NCI-H2107 (cell line): ENCODE results near the gene ATP11A.
"Not testable (repeated sequence)": the region's sequence is repeated elsewhere in the genome, so short reads cannot be mapped to it uniquely, and the experiment has no call there.

Experiments used
- DNase-seq: peaks from one replicate; lab custom pipeline; 2025; lab: John Stamatoyannopoulos, UW

The ATP11A gene

GRCh38 chr13:112776971-112777370, 87.1 kb downstream of the ATP11A start:
- no peak for DNase-seq

GRCh38 chr13:112777637-112778406, 88.0 kb downstream of the ATP11A start:
- no peak for DNase-seq

- DNase-seq, result no peak
Measured at GRCh38 chr13:112779856-112780604, 90.2 kb downstream of the ATP11A start.

- DNase-seq, result no peak
Measured at GRCh38 chr13:112781287-112781686, 91.4 kb downstream of the ATP11A start.

- DNase-seq, result no peak
Measured at GRCh38 chr13:112781881-112782361, 92.1 kb downstream of the ATP11A start.

- DNase-seq, result no peak
Measured at GRCh38 chr13:112782429-112783010, 92.7 kb downstream of the ATP11A start.

GRCh38 chr13:112783135-112783977, 93.5 kb downstream of the ATP11A start:
- DNase-seq, result no peak

- no peak for DNase-seq
Measured at GRCh38 chr13:112783978-112784371, 94.1 kb downstream of the ATP11A start.

- DNase-seq, result no peak
Measured at GRCh38 chr13:112784811-112785482, 95.1 kb downstream of the ATP11A start.

- DNase-seq, result no peak
Measured at GRCh38 chr13:112785483-112785856, 95.6 kb downstream of the ATP11A start.

- not testable (repeated sequence) for DNase-seq
Measured at GRCh38 chr13:112786810-112787209, 97.0 kb downstream of the ATP11A start.

- DNase-seq, result no peak
Measured at GRCh38 chr13:112790735-112791641, 101.2 kb downstream of the ATP11A start.

- no peak for DNase-seq
Measured at GRCh38 chr13:112791663-112792440, 102.0 kb downstream of the ATP11A start.

GRCh38 chr13:112792511-112792910, 102.7 kb downstream of the ATP11A start:
- DNase-seq, result no peak

GRCh38 chr13:112793545-112794445, 104.0 kb downstream of the ATP11A start:
- no peak for DNase-seq

- no peak for DNase-seq
Measured at GRCh38 chr13:112795277-112795676, 105.4 kb downstream of the ATP11A start.

- no peak for DNase-seq
Measured at GRCh38 chr13:112796190-112796915, 106.5 kb downstream of the ATP11A start.

- DNase-seq, result no peak
Measured at GRCh38 chr13:112799394-112799793, 109.6 kb downstream of the ATP11A start.
